Measurements from ENCODE around the gene APOO. TPM values are rescaled to one million over a fixed set of nuclear protein-coding genes. Genes with fewer than 3 reads are reported as not detected.

Gene APOO
- total RNA-seq, 2 experiments from 2014 or later = 27.1 to 27.5 TPM

DNA sequence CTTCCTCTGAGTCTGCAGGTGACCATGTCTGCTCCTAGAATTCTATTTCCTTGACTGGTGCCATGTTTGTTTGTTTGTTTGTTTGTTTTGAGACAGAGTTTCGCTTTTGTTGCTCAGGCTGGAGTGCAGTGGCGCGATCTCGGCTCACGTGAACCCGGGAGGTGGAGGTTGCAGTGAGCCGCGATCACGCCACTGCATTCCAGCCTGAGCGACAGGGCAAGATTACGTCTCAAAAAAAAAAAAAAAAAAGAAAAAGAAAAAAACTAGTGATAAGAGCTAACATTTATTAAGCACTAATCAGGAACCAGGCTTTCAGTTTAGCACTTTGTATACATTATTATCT, 117.6 kb downstream of the APOO start:
- peaks cover 14% of the 10 kb centered on the region for H3K4me1 Mint-ChIP-seq
- CTCF ChIA-PET = interaction anchor here (0.6 kb wide), 1 partner anchor 13 kb away, joined by 3 read pairs; no protein-coding TSS in a partner anchor
- H3K36me3 Mint-ChIP-seq = peaks cover 10% of the 10 kb centered on the region
- no peak for ATAC-seq
- no peaks in the 10 kb centered on the region for H3K9me3 Mint-ChIP-seq (ENCODE audit: low read depth)
- H3K4me3 Mint-ChIP-seq = no peak overlapping the region
- no peak overlapping the region for H3K27ac Mint-ChIP-seq
- DNase-seq = no peak
- H3K27me3 Mint-ChIP-seq = no peaks in the 10 kb centered on the region

GRCh38 chrX:23789386-23790154, 118.2 kb downstream of the APOO start:
- no peak overlapping the region for H3K27ac Mint-ChIP-seq
- DNase-seq = no peak
- CTCF ChIA-PET = interaction anchor here (0.6 to 1.9 kb wide), 2 partner anchors 13 to 112 kb away, joined by 3 to 7 read pairs; no protein-coding TSS in a partner anchor
- H3K36me3 Mint-ChIP-seq = peaks cover 15% of the 10 kb centered on the region
- H3K9me3 Mint-ChIP-seq (ENCODE audit: low read depth) = no peaks in the 10 kb centered on the region
- H3K4me1 Mint-ChIP-seq = peaks cover 20% of the 10 kb centered on the region
- no peak overlapping the region for H3K4me3 Mint-ChIP-seq
- H3K27me3 Mint-ChIP-seq = no peaks in the 10 kb centered on the region
- no peak for ATAC-seq

DNA sequence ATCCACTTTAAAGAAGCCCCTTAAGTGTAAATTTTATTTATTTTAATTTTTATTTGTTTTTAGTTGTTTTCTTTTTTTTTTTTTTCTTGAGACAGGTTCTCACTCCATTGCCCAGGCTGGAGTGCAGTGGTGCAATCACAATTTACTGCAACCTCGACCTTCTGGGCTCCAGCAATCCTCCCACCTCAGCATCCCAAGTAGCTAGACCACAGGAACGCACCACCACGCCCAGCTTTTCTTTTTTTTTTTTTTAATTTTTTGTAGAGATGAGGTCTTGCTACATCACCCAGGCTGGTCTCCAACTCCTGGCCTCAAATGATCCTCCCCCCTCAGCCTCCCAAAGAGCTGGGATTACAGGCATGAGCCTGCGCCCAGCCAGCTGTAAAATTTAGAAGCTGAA, 118.8 kb downstream of the APOO start:
- Mint-ChIP-seq H3K9me3 (ENCODE audit: low read depth) (no peaks in the 10 kb centered on the region), H3K4me3 (no peak overlapping the region), H3K27ac (no peak overlapping the region), H3K36me3 (peaks cover 22% of the 10 kb centered on the region), H3K27me3 (no peaks in the 10 kb centered on the region), H3K4me1 (peaks cover 23% of the 10 kb centered on the region)
- DNase-seq = no peak
- ATAC-seq = no peak
- CTCF ChIA-PET = interaction anchor here (1.9 kb wide), 1 partner anchor 113 kb away, joined by 7 read pairs; no protein-coding TSS in a partner anchor

- no peaks in the 10 kb centered on the region for H3K9me3 Mint-ChIP-seq (ENCODE audit: low read depth)
- H3K27me3 Mint-ChIP-seq = no peaks in the 10 kb centered on the region
- DNase-seq (no peak), ATAC-seq (no peak)
- no peak overlapping the region for H3K4me3 Mint-ChIP-seq
- peaks cover 23% of the 10 kb centered on the region for H3K4me1 Mint-ChIP-seq
- no peak overlapping the region for H3K27ac Mint-ChIP-seq
- CTCF ChIA-PET = interaction anchor here (1.9 kb wide), 1 partner anchor 113 kb away, joined by 7 read pairs; no protein-coding TSS in a partner anchor
- peaks cover 25% of the 10 kb centered on the region for H3K36me3 Mint-ChIP-seq
Measured at GRCh38 chrX:23788521-23788920, 119.2 kb downstream of the APOO start.

DNA sequence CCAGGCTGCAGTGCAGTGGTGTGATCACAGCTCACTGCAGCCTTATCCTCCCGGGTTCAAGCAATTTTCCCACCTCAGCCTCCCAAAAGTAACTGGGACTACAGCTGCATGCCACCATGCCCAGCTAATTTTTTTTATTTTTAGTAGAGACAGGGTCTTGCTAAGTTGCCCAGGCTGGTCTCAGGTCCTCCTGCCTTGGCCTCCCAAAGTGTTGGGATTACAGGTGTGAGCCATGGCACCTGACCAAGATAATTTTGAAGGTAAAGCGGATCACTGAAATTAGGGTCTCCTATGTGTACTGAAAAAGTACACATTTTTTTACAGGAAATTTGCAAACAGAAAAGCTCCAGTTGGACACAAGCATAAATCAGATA, 120.0 kb downstream of the APOO start:
- Mint-ChIP-seq H3K4me1 (peaks cover 23% of the 10 kb centered on the region), H3K36me3 (peaks cover 25% of the 10 kb centered on the region), H3K27me3 (no peaks in the 10 kb centered on the region), H3K4me3 (no peak overlapping the region), H3K27ac (no peak overlapping the region), H3K9me3 (ENCODE audit: low read depth) (no peaks in the 10 kb centered on the region)
- DNase-seq = no peak
- CTCF ChIA-PET = interaction anchor here (1.9 kb wide), 1 partner anchor 114 kb away, joined by 7 read pairs; no protein-coding TSS in a partner anchor
- ATAC-seq = no peak

GRCh38 chrX:23786268-23786815, 121.4 kb downstream of the APOO start:
- H3K4me1 Mint-ChIP-seq = peaks cover 32% of the 10 kb centered on the region
- ATAC-seq (no peak), DNase-seq (no peak)
- CTCF ChIA-PET = interaction anchor here (1.5 kb wide), 1 partner anchor 116 kb away, joined by 4 read pairs; no protein-coding TSS in a partner anchor
- H3K36me3 Mint-ChIP-seq = peaks cover 25% of the 10 kb centered on the region
- H3K4me3 Mint-ChIP-seq = no peak overlapping the region
- no peaks in the 10 kb centered on the region for H3K27me3 Mint-ChIP-seq
- H3K9me3 Mint-ChIP-seq (ENCODE audit: low read depth) = no peaks in the 10 kb centered on the region
- H3K27ac Mint-ChIP-seq = no peak overlapping the region

DNA sequence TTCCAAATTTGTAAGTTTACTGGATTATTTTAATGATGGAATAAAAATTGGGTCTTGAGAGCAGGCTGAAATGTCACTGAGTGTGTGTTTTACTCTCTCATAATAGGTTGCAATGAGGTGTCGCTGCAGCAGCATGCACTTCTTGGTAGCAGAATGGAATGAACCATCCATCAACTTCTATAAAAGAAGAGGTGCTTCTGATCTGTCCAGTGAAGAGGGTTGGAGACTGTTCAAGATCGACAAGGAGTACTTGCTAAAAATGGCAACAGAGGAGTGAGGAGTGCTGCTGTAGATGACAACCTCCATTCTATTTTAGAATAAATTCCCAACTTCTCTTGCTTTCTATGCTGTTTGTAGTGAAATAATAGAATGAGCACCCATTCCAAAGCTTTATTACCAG, 122.2 kb downstream of the APOO start:
- Mint-ChIP-seq H3K4me3 (peak overlapping the region; percentile 92), H3K27me3 (no peaks in the 10 kb centered on the region), H3K27ac (peak overlapping the region; percentile 32), H3K36me3 (peaks cover 25% of the 10 kb centered on the region), H3K4me1 (peaks cover 37% of the 10 kb centered on the region), H3K9me3 (ENCODE audit: low read depth) (no peaks in the 10 kb centered on the region)
- CTCF ChIA-PET = interaction anchor here (1.5 kb wide), 1 partner anchor 116 kb away, joined by 4 read pairs; no protein-coding TSS in a partner anchor
- no peak for ATAC-seq
- no peak for DNase-seq

- Mint-ChIP-seq H3K27me3 (no peaks in the 10 kb centered on the region), H3K4me3 (peak overlapping the region; percentile 92), H3K9me3 (ENCODE audit: low read depth) (no peaks in the 10 kb centered on the region), H3K36me3 (peaks cover 25% of the 10 kb centered on the region), H3K27ac (peak overlapping the region; percentile 97), H3K4me1 (peaks cover 38% of the 10 kb centered on the region)
- no peak for DNase-seq
- CTCF ChIA-PET = interaction anchor here (1.0 to 1.3 kb wide), 2 partner anchors 14 to 117 kb away, joined by 4 read pairs; no protein-coding TSS in a partner anchor
- ATAC-seq = no peak
Measured at GRCh38 chrX:23784470-23785331, 123.0 kb downstream of the APOO start.

DNA sequence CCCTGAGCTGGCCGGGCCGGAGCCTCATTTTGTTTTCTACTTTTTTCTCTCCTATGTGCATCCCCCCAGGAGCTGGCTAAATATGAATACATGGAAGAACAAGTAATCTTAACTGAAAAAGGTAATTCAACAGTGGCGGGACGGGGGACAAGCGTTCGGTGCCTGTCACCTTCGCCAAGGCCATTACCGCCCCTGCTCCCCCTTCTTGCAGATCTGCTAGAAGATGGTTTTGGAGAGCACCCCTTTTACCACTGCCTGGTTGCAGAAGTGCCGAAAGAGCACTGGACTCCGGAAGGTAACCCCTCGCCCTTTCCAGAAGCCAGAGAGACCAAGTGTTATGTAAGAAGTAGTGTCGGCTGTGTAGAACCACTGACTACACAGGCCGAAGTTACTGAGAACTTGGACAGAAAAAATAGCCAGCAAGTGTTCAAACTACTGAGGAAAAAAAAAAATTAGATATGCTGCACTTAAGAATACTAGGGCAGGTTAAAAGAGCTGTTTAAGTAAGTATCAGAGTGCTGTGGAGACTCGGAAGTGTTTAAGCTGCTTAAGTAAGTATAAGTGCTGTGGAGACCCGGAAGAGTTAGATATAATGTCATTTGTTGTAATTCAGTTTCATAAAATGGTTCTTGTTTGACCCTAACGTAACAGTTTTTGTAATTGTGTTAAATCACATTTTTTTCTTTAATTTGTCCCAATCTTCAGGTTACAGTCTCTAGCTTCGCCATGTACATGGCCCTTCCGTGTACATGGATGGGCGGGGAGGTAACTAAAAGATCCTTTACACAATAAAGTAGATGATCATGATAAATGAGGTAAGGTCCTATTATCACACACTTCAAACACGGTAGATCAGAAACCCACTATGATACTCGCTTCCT, 123.9 kb downstream of the APOO start:
- Mint-ChIP-seq H3K27me3 (no peaks in the 10 kb centered on the region), H3K4me1 (peaks cover 38% of the 10 kb centered on the region)

More for the DNA sequence above, 123.9 kb downstream of the APOO start:
- peaks cover 25% of the 10 kb centered on the region for H3K36me3 Mint-ChIP-seq
- H3K9me3 Mint-ChIP-seq (ENCODE audit: low read depth) = no peaks in the 10 kb centered on the region
- DNase-seq (peak; percentile 48), ATAC-seq (peak; percentile 0)
- peak overlapping the region; percentile 97 for H3K27ac Mint-ChIP-seq
- CTCF ChIA-PET = interaction anchor here (0.8 to 2.7 kb wide), 13 partner anchors 13 to 660 kb away, joined by 3 to 36 read pairs (median 5); partner anchors contain the start of gene EIF2S3
- peak overlapping the region; percentile 92 for H3K4me3 Mint-ChIP-seq

Other genes starting within 250 kb of the APOO start
- gene PRDX4, start 240.4 kb downstream of the APOO start, total RNA-seq = 10 to 100 TPM; 31.7 to 35.5 TPM
- gene ACOT9, start 164.7 kb downstream of the APOO start, total RNA-seq = 10 to 100 TPM; 37.7 to 49.0 TPM
- 100 to 1,000 TPM in 1 of 2 experiments, 10 to 100 TPM in 1; 96.1 to 204 TPM for gene SAT1, start 124.8 kb downstream of the APOO start, total RNA-seq
- under 1 TPM in 1 of 2 experiments, not detected in 1; 0.20 TPM for gene CXorf58, start 68 bp upstream of the APOO start, total RNA-seq
- gene KLHL15, start 119.2 kb upstream of the APOO start, total RNA-seq = 10 to 100 TPM in 1 of 2 experiments, 1 to 10 TPM in 1; 9.5 to 11.5 TPM
- 100 to 1,000 TPM; 179 to 204 TPM for gene EIF2S3, start 147.0 kb upstream of the APOO start, total RNA-seq
- gene ZFX, start 241.8 kb upstream of the APOO start, total RNA-seq = 10 to 100 TPM; 41.9 to 44.5 TPM